ENCODE measurements around the gene DOCK8. TPM values are rescaled to one million over a fixed set of nuclear protein-coding genes. Genes with fewer than 3 reads are reported as not detected.

Gene DOCK8
- total RNA-seq, 4 donors from 2014 or later, result 5.1 to 15.1 (median 8.4) TPM

- 75 to 81% methylated on average over 2 of the region's 2 CpGs for WGBS, 2 donors
- TF ChIP-seq CTCF (IDR thresholded peaks at IDR 0.05), result no peak
- no peak for TF ChIP-seq POLR2A (IDR thresholded peaks at IDR 0.05)
- no peak overlapping the region for H3K4me3 ChIP-seq (ENCODE audit: low read depth, poor library complexity, severe bottlenecking)
- DNase-seq (ENCODE audit: low spot score in 2 of 2), result no peak
- intact Hi-C loops (cut with DNase I; ENCODE audit: low total_unique reads), result no loop called here
Observed at GRCh38 chr9:372128-372527, 157.5 kb downstream of the DOCK8 start.

DNA sequence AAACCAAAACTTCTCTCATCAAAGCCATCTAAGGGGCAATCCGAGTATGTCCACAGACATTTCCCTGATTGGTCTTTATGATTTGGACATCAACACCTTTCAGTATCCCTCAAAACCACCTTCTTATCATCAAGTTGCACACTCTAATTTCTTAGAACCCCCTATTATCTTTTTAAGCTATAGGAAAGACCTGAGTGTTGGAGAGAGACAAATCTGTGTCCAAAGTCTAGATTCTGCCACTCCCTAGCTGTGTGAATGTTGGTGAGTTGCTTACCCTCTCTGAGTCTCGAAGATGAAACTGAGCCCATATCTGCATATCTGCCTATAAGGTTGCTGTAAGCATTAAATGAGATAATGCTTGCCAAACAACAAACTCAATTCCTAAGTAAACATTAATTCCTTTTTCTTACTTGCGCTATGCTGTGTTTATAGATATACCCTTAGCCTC lies 159.1 kb downstream of the DOCK8 start:
- TF ChIP-seq CTCF (IDR thresholded peaks at IDR 0.05), result no peak
- no peak for TF ChIP-seq POLR2A (IDR thresholded peaks at IDR 0.05)
- H3K4me3 ChIP-seq (ENCODE audit: low read depth, poor library complexity, severe bottlenecking), result no peak overlapping the region
- intact Hi-C loops (cut with DNase I; ENCODE audit: low total_unique reads), result no loop called here
- 96 to 99% methylated on average over 3 of the region's 3 CpGs for WGBS, 2 donors
- no peak for DNase-seq (ENCODE audit: low spot score in 2 of 2)

DNA sequence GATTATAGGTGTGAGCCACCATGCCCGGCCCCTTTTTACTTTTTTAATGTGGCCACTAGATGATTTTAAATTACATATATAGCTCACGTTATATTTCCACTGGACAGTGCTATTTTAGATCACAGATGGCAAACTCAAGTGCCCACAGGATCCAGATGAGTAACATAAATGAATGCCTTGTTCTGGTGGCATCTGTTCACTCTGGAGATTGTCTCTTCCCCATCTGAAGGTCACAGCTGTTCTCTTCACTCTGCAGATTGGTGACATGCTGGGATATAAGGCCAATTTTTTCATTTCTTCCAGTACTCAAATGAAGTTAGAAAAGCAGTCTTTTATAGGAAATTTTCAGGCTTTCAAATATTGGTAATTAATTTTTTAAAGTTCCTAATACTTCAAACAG lies 160.1 kb downstream of the DOCK8 start:
- intact Hi-C loops (cut with DNase I; ENCODE audit: low total_unique reads), result no loop called here
- no peak overlapping the region for H3K4me3 ChIP-seq (ENCODE audit: low read depth, poor library complexity, severe bottlenecking)
- DNase-seq (ENCODE audit: low spot score in 2 of 2), result no peak
- TF ChIP-seq CTCF (IDR thresholded peaks at IDR 0.05) (no peak), POLR2A (IDR thresholded peaks at IDR 0.05) (no peak)
- WGBS, 2 donors, result 86 to 94% methylated on average over 2 of the region's 2 CpGs

- no peak overlapping the region for H3K4me3 ChIP-seq (ENCODE audit: low read depth, poor library complexity, severe bottlenecking)
- TF ChIP-seq CTCF (IDR thresholded peaks at IDR 0.05) (no peak), POLR2A (IDR thresholded peaks at IDR 0.05) (no peak)
- DNase-seq (ENCODE audit: low spot score in 2 of 2), result no peak
- 89 to 94% methylated on average over 3 of the region's 3 CpGs for WGBS, 2 donors
- intact Hi-C loops (cut with DNase I; ENCODE audit: low total_unique reads), result no loop called here
Observed at GRCh38 chr9:376115-376514, 161.4 kb downstream of the DOCK8 start.

DNA sequence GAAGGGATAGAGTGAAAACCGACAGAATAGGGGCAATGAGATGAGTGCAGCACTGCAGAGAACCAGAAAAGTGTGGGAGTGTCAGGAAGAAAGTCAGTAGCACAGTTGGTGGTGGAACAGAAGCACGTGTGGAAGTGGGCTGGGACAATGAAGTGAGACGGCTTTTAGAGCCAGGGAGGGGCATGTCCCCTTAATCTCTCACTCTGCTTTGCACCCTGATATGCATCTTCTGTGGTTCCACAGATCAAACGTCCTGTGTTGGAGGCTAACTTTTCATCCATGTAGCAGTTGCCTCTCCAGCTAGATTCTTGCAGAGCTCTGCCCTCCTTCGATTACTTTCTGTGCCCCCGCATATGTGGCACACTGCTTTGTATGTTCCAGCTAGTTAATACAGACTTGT lies 163.6 kb downstream of the DOCK8 start:
- 64 to 73% methylated on average over 6 of the region's 6 CpGs for WGBS, 2 donors

More for the DNA sequence above, 163.6 kb downstream of the DOCK8 start:
- H3K4me3 ChIP-seq (ENCODE audit: low read depth, poor library complexity, severe bottlenecking), result no peak overlapping the region
- no peak for TF ChIP-seq CTCF (IDR thresholded peaks at IDR 0.05)
- TF ChIP-seq POLR2A (IDR thresholded peaks at IDR 0.05), result no peak
- intact Hi-C loops (cut with DNase I; ENCODE audit: low total_unique reads), result no loop called here
- no peak for DNase-seq (ENCODE audit: low spot score in 2 of 2)
